Measurements from ENCODE around the gene WNT7A. TPM values are rescaled to one million over a fixed set of nuclear protein-coding genes. Genes with fewer than 3 reads are reported as not detected.

The WNT7A gene
- total RNA-seq, 2 experiments from 2014 or later, result 0.13 TPM; not detected in 1

GRCh38 chr3:13835246-13835645 is 44.6 kb downstream of the WNT7A start:
- H3K9me3 Mint-ChIP-seq, result peaks cover 3% of the 10 kb centered on the region
- CTCF ChIA-PET, result no interaction called here
- no peak for DNase-seq
- H3K4me1 Mint-ChIP-seq, result no peaks in the 10 kb centered on the region
- H3K27ac Mint-ChIP-seq, result no peak overlapping the region
- H3K36me3 Mint-ChIP-seq (ENCODE audit: low read depth), result no peaks in the 10 kb centered on the region
- no peak overlapping the region for H3K4me3 Mint-ChIP-seq
- POLR2A ChIA-PET, result no interaction called here
- H3K27me3 Mint-ChIP-seq, result no peaks in the 10 kb centered on the region

- Mint-ChIP-seq H3K36me3 (ENCODE audit: low read depth) (no peaks in the 10 kb centered on the region), H3K27ac (no peak overlapping the region), H3K9me3 (peaks cover 3% of the 10 kb centered on the region), H3K4me1 (no peaks in the 10 kb centered on the region), H3K27me3 (no peaks in the 10 kb centered on the region), H3K4me3 (no peak overlapping the region)
- DNase-seq, result no peak
- ChIA-PET POLR2A (no interaction called here), CTCF (no interaction called here)
These were observed 45.4 kb downstream of the WNT7A start for GRCh38 chr3:13834258-13835035.

- ChIA-PET CTCF (no interaction called here), POLR2A (no interaction called here)
- H3K27ac Mint-ChIP-seq, result peak overlapping the region; percentile 21
- H3K9me3 Mint-ChIP-seq, result peaks cover 3% of the 10 kb centered on the region
- H3K4me1 Mint-ChIP-seq, result no peaks in the 10 kb centered on the region
- H3K27me3 Mint-ChIP-seq, result no peaks in the 10 kb centered on the region
- no peaks in the 10 kb centered on the region for H3K36me3 Mint-ChIP-seq (ENCODE audit: low read depth)
- no peak overlapping the region for H3K4me3 Mint-ChIP-seq
- no peak for DNase-seq
These were observed 46.2 kb downstream of the WNT7A start for GRCh38 chr3:13833506-13834257.

GRCh38 chr3:13832130-13832529 is 47.7 kb downstream of the WNT7A start:
- H3K4me3 Mint-ChIP-seq, result no peak overlapping the region
- POLR2A ChIA-PET, result no interaction called here
- H3K4me1 Mint-ChIP-seq, result no peaks in the 10 kb centered on the region
- peaks cover 3% of the 10 kb centered on the region for H3K9me3 Mint-ChIP-seq
- CTCF ChIA-PET, result no interaction called here
- DNase-seq, result no peak
- no peak overlapping the region for H3K27ac Mint-ChIP-seq
- H3K36me3 Mint-ChIP-seq (ENCODE audit: low read depth), result no peaks in the 10 kb centered on the region
- H3K27me3 Mint-ChIP-seq, result no peaks in the 10 kb centered on the region

GRCh38 chr3:13831386-13831996 is 48.4 kb downstream of the WNT7A start:
- no peaks in the 10 kb centered on the region for H3K36me3 Mint-ChIP-seq (ENCODE audit: low read depth)
- CTCF ChIA-PET, result no interaction called here
- POLR2A ChIA-PET, result no interaction called here
- peaks cover 3% of the 10 kb centered on the region for H3K9me3 Mint-ChIP-seq
- H3K27me3 Mint-ChIP-seq, result no peaks in the 10 kb centered on the region
- no peak for DNase-seq
- H3K27ac Mint-ChIP-seq, result no peak overlapping the region
- H3K4me1 Mint-ChIP-seq, result no peaks in the 10 kb centered on the region
- H3K4me3 Mint-ChIP-seq, result no peak overlapping the region

DNA sequence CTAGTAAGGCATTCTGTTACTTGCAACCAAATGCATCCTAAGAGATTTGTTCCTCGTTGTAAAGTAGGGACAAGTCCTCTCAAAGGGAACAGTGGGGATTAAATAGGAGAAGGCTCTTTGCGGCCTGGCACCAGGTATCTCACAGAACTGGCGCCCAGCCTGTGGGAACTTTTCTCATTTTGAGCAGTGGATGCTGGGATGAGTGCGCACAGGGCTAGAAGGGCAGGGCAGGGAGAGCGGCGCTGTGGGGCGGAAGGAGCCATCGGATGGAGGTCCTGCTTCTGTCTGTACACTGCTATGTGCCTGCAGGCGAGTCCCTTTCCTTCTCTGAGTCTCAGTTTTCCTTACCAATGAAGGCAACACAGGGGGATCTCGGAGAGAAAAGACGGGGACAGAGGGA is 50.6 kb downstream of the WNT7A start:
- Mint-ChIP-seq H3K27me3 (no peaks in the 10 kb centered on the region), H3K9me3 (peaks cover 3% of the 10 kb centered on the region), H3K36me3 (ENCODE audit: low read depth) (no peaks in the 10 kb centered on the region), H3K4me3 (no peak overlapping the region), H3K27ac (no peak overlapping the region), H3K4me1 (no peaks in the 10 kb centered on the region)
- ChIA-PET POLR2A (no interaction called here), CTCF (no interaction called here)
- no peak for DNase-seq

DNA sequence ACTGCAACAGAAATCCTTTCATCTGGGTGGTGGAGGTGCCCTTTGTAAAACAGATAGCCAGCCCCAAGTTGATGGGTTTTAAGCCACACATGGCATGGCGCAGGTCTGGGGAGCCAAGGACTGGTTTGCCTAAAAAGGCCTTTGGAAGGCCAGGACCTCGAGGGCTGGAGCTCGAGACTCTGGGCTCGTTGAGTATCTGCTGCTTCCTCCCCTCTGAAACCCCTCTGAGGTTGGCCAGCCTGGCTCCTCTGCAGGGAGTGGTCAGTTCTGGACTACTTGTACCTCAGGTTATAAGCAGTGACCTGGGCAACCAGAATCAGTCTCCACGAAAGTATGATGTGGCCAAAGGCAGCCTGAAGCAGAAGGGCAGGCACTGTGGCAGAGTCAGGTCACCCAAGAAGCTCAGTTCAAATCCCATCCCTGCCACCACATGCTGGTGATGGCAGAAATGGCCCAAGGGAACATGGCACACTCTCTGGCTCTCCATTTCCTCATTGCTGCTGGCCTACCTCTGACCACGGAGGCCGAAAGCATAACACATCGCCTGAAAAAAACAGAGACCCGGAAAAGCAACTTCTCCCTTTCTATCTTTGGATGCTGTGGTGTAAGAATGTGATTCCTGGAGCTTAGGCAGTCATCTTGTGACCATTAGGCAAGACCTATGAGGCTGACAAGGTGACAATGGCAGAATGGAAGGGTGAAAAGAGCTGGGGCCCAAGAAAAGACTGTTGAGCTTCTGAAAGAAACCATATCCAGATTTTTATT is 51.2 kb downstream of the WNT7A start:
- ChIA-PET POLR2A (no interaction called here), CTCF (no interaction called here)
- no peaks in the 10 kb centered on the region for H3K4me1 Mint-ChIP-seq
- H3K27ac Mint-ChIP-seq, result no peak overlapping the region
- no peaks in the 10 kb centered on the region for H3K36me3 Mint-ChIP-seq (ENCODE audit: low read depth)
- DNase-seq, result no peak
- H3K27me3 Mint-ChIP-seq, result no peaks in the 10 kb centered on the region
- no peak overlapping the region for H3K4me3 Mint-ChIP-seq
- peaks cover 3% of the 10 kb centered on the region for H3K9me3 Mint-ChIP-seq

- no peak overlapping the region for H3K27ac Mint-ChIP-seq
- CTCF ChIA-PET, result no interaction called here
- POLR2A ChIA-PET, result no interaction called here
- H3K27me3 Mint-ChIP-seq, result no peaks in the 10 kb centered on the region
- no peaks in the 10 kb centered on the region for H3K9me3 Mint-ChIP-seq
- DNase-seq, result no peak
- no peaks in the 10 kb centered on the region for H3K36me3 Mint-ChIP-seq (ENCODE audit: low read depth)
- no peak overlapping the region for H3K4me3 Mint-ChIP-seq
- H3K4me1 Mint-ChIP-seq, result no peaks in the 10 kb centered on the region
These were observed 52.2 kb downstream of the WNT7A start for GRCh38 chr3:13827699-13828098.

- POLR2A ChIA-PET, result no interaction called here
- Mint-ChIP-seq H3K27me3 (no peaks in the 10 kb centered on the region), H3K4me1 (no peaks in the 10 kb centered on the region), H3K9me3 (no peaks in the 10 kb centered on the region), H3K36me3 (ENCODE audit: low read depth) (no peaks in the 10 kb centered on the region), H3K27ac (no peak overlapping the region), H3K4me3 (no peak overlapping the region)
- CTCF ChIA-PET, result no interaction called here
- no peak for DNase-seq
These were observed 52.6 kb downstream of the WNT7A start for GRCh38 chr3:13827256-13827655.

DNA sequence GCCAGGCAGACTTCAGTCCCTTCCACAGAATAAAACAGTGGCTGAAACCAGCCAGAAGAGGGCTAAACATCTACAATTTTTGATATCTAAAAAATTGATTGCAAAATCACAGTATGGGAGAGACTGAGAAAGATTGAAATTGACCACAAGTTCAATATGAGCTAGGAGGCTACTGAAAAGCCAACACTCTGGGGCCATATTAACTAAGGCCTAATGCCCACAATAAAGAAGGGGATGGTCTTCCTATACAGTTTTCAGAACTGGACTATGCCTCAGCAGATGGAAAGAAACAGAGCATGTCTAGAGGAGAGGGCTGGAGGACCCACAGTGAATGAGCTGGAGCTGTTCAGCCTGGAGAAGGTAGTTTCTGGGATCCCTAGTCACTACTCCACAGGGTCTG is 53.2 kb downstream of the WNT7A start:
- CTCF ChIA-PET, result no interaction called here
- DNase-seq, result no peak
- no peak overlapping the region for H3K4me3 Mint-ChIP-seq
- no peaks in the 10 kb centered on the region for H3K27me3 Mint-ChIP-seq
- H3K4me1 Mint-ChIP-seq, result no peaks in the 10 kb centered on the region
- H3K36me3 Mint-ChIP-seq (ENCODE audit: low read depth), result no peaks in the 10 kb centered on the region
- H3K27ac Mint-ChIP-seq, result no peak overlapping the region
- H3K9me3 Mint-ChIP-seq, result no peaks in the 10 kb centered on the region
- POLR2A ChIA-PET, result no interaction called here

DNA sequence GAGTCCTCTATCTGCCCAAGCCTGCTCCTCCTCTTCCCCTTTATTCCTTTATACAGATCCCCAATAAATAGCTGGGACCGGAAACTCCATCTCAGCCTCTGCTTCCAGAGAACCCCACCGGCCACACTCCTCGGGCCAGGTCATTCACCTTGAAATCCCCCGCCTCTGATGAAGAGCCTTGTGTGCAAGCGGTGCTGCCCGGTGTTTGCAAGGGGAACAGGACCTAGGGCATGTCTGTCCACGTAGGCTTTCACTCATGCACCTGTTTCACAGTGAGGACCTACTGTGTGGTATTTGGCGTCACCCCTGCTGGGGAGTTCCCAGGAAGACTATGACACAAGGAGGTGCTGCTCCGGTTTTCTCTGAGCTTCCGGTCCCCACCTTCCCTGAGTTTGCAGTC is 54.0 kb downstream of the WNT7A start:
- H3K4me1 Mint-ChIP-seq, result no peaks in the 10 kb centered on the region
- no peaks in the 10 kb centered on the region for H3K9me3 Mint-ChIP-seq
- no peak overlapping the region for H3K4me3 Mint-ChIP-seq
- CTCF ChIA-PET, result interaction anchor here (1.3 kb wide), 1 partner anchor 12 kb away, joined by 4 read pairs; no protein-coding TSS in a partner anchor
- no peaks in the 10 kb centered on the region for H3K36me3 Mint-ChIP-seq (ENCODE audit: low read depth)
- DNase-seq, result no peak
- H3K27ac Mint-ChIP-seq, result no peak overlapping the region
- POLR2A ChIA-PET, result no interaction called here
- H3K27me3 Mint-ChIP-seq, result no peaks in the 10 kb centered on the region

DNA sequence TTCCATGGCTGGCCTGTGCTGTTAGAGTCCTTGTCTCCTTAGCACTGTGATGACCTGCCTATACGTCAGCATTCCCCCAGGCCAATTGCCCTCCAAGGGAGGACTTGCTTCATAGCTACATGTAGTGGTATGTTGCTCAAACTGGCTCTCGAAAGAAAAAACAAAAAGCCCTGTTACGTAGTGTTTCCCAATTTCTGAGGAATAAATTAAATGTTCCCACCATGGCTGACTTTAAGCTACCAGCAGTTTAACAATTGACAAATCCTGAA is 54.6 kb downstream of the WNT7A start:
- Mint-ChIP-seq H3K27ac (no peak overlapping the region), H3K36me3 (ENCODE audit: low read depth) (no peaks in the 10 kb centered on the region), H3K4me3 (no peak overlapping the region), H3K9me3 (no peaks in the 10 kb centered on the region), H3K4me1 (no peaks in the 10 kb centered on the region), H3K27me3 (no peaks in the 10 kb centered on the region)
- ChIA-PET POLR2A (no interaction called here), CTCF (interaction anchor here (1.3 kb wide), 1 partner anchor 12 kb away, joined by 4 read pairs; no protein-coding TSS in a partner anchor)
- DNase-seq, result no peak

DNA sequence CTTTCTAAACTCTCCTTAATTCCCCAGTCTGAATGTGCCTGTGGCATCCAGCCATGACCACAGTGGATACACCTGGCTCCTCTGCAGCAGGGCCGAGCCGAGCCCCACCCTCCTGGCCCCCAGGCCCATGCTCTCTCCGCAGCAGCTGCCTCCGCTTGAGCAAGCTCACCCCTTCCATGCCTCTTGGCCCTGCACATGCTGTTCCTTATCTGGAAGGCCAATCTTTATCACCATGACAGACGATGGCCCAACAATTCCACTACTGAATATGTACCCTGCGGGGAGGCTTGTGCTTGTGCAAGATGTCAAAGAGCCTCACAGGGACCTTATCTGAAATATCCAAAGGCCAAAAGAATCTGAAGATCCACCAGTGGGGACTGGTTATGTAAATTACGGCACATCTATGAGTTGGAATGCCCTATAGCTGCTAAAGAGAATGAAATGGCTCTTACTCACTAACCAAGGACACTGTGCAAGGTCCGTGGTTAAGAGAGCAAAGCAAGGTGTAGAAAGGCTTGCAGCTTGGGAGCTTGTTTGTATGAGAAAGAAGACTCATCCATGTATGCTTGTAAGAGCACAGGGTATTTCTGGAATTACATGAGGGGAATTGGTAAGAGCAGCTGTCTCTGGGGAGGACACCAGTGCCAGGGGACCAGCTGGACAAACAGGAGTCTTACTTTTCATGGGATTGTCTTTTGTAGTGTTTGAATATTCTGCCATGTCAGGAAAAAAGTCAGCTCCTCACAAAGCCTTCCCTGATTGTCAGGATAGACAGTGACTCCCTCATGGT is 55.2 kb downstream of the WNT7A start:
- H3K4me1 Mint-ChIP-seq, result no peaks in the 10 kb centered on the region
- no peaks in the 10 kb centered on the region for H3K27me3 Mint-ChIP-seq
- no peak for DNase-seq
- H3K9me3 Mint-ChIP-seq, result no peaks in the 10 kb centered on the region
- ChIA-PET CTCF (interaction anchor here (1.3 kb wide), 1 partner anchor 11 kb away, joined by 4 read pairs; no protein-coding TSS in a partner anchor), POLR2A (no interaction called here)
- no peak overlapping the region for H3K27ac Mint-ChIP-seq
- H3K36me3 Mint-ChIP-seq (ENCODE audit: low read depth), result no peaks in the 10 kb centered on the region
- H3K4me3 Mint-ChIP-seq, result no peak overlapping the region
